BLaER1 treated with 17β-estradiol and CSF1 and Interleukin-3, amounts not matched to agents 10 nM and 100 nM (cell line): ENCODE measurements around the gene PRRX2.
"Not testable (repeated sequence)": the region's sequence is repeated elsewhere in the genome, so short reads cannot be mapped to it uniquely, and the experiment has no call there.

ENCODE experiments used
- H3K27ac ChIP-seq, 11 experiments: shearing (Covaris generic); formaldehyde crosslinking; 2 replicates each; pipeline ENCODE4 v1.8.1; 2022
- H3K27me3 ChIP-seq, 11 experiments: shearing (Covaris generic); formaldehyde crosslinking; 2 replicates each; pipeline ENCODE4 v1.8.1; 2022
- H3K36me3 ChIP-seq, 11 experiments: shearing (Covaris generic); formaldehyde crosslinking; 2 replicates each; pipeline ENCODE4 v1.8.1; 2022
- H3K4me1 ChIP-seq, 10 experiments: shearing (Covaris generic); formaldehyde crosslinking; 2 replicates each; pipeline ENCODE4 v1.8.1; 2022
- H3K4me2 ChIP-seq, 11 experiments: shearing (Covaris generic); formaldehyde crosslinking; 2 replicates each; pipeline ENCODE4 v1.8.1; 2022
- H3K4me3 ChIP-seq, 10 experiments: shearing (Covaris generic); formaldehyde crosslinking; 2 replicates each; pipeline ENCODE4 v1.8.1; 2022
- H3K9ac ChIP-seq, 11 experiments: shearing (Covaris generic); formaldehyde crosslinking; 2 replicates each; pipeline ENCODE4 v1.8.1; 2022
- H3K9me3 ChIP-seq, 11 experiments: shearing (Covaris generic); formaldehyde crosslinking; replicated peaks in 1 of 11; 2 replicates each; pipeline ENCODE4 v1.8.1; 2022
- H4K20me1 ChIP-seq, 11 experiments: shearing (Covaris generic); formaldehyde crosslinking; 2 replicates each; pipeline ENCODE4 v1.8.1; 2022
- Cebpa-rat ChIP-seq, 11 experiments: shearing (Covaris generic); IDR thresholded peaks; 2 replicates each; pipeline ENCODE4 v1.8.1; 2022

Gene PRRX2

DNA sequence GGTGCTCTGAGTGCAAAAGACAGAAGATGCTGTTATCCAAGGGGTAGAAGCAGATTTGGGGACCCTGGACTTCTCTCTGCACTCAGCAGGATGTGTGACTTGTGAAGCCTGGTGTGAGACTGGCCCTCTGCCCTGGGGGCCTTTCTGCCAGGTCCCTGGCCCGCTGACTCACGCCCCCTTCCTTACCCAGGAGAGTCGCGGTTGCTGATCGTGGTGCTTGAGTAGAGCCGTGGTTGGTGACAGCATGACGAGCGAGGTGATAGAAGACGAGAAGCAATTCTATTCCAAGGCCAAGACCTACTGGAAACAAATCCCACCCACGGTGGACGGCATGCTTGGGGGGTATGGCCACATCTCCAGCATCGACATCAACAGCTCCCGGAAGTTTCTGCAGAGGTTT lies 33.0 kb upstream of the PRRX2 start:
- H3K9me3 ChIP-seq = no peaks in the 10 kb centered on the region
- TF ChIP-seq Cebpa-rat (IDR thresholded peaks at IDR 0.05) = no peak
- H3K4me3 ChIP-seq = no peak overlapping the region
- peaks cover 60 to 90% (median 80%) of the 10 kb centered on the region in 10 experiments for H3K4me1 ChIP-seq
- peaks cover 58 to 100% (median 93%) of the 10 kb centered on the region in 11 experiments for H3K36me3 ChIP-seq
- peak overlapping the region in 2 of 11 experiments; percentile 13 to 20; a peak in 4 of 22 replicates for H3K27ac ChIP-seq
- H3K9ac ChIP-seq = peak overlapping the region in 7 of 11 experiments; percentile 7 to 47 (median 41); a peak in 3 of 22 replicates
- peak overlapping the region in 9 of 11 experiments; percentile 44 to 100 (median 94); a peak in 17 of 22 replicates for H3K4me2 ChIP-seq
- H4K20me1 ChIP-seq = peaks cover 94 to 100% (median 99%) of the 10 kb centered on the region in 11 experiments
- H3K27me3 ChIP-seq = no peaks in the 10 kb centered on the region

GRCh38 chr9:129633207-129633606 lies 32.2 kb upstream of the PRRX2 start:
- Histone ChIP-seq H3K9ac (no peak overlapping the region), H3K9me3 (no peaks in the 10 kb centered on the region), H3K27ac (no peak overlapping the region), H3K4me1 (peaks cover 55 to 90% (median 80%) of the 10 kb centered on the region in 10 experiments), H3K36me3 (peaks cover 65 to 100% (median 96%) of the 10 kb centered on the region in 11 experiments), H3K27me3 (no peaks in the 10 kb centered on the region), H4K20me1 (peaks cover 94 to 100% (median 99%) of the 10 kb centered on the region in 11 experiments), H3K4me2 (no peak overlapping the region), H3K4me3 (no peak overlapping the region)
- TF ChIP-seq Cebpa-rat (IDR thresholded peaks at IDR 0.05) = no peak

DNA sequence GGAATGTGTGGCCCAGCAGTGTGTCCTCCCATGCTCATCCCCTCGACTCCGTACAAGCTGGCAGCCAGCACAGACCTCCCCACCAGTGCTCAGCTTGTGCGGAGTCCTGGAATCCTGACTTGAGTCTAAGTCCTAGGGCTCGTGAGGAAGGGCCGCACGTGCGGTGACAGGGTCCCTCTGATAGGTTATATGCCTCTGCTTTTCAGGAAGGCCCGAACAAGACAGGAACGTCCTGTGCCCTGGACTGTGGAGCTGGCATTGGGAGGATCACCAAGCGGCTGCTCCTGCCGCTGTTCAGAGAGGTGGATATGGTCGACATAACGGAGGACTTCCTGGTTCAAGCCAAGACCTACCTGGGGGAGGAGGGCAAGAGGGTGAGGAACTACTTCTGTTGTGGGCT lies 31.6 kb upstream of the PRRX2 start:
- no peak overlapping the region for H3K27ac ChIP-seq
- H3K4me3 ChIP-seq = no peak overlapping the region
- H3K9me3 ChIP-seq = no peaks in the 10 kb centered on the region
- H3K4me2 ChIP-seq = no peak overlapping the region
- peak overlapping the region in 3 of 11 experiments; percentile 7 to 15 (median 9); a peak in 1 of 22 replicates for H3K9ac ChIP-seq
- H3K36me3 ChIP-seq = peaks cover 66 to 100% (median 96%) of the 10 kb centered on the region in 11 experiments
- H4K20me1 ChIP-seq = peaks cover 94 to 100% (median 99%) of the 10 kb centered on the region in 11 experiments
- H3K27me3 ChIP-seq = no peaks in the 10 kb centered on the region
- H3K4me1 ChIP-seq = peaks cover 48 to 86% (median 75%) of the 10 kb centered on the region in 10 experiments
- no peak for TF ChIP-seq Cebpa-rat (IDR thresholded peaks at IDR 0.05)

- H3K9me3 ChIP-seq = no peaks in the 10 kb centered on the region
- H3K4me3 ChIP-seq = no peak overlapping the region
Observed at GRCh38 chr9:129635099-129636065, 30.1 kb upstream of the PRRX2 start.

GRCh38 chr9:129636343-129636742 lies 29.1 kb upstream of the PRRX2 start:
- H3K27me3 ChIP-seq, H3K9me3 ChIP-seq, H3K4me3 ChIP-seq: not testable (repeated sequence)
- Histone ChIP-seq H3K36me3 (peaks cover 72 to 95% (median 87%) of the 10 kb centered on the region in 11 experiments), H3K4me1 (peaks cover 44 to 83% (median 70%) of the 10 kb centered on the region in 10 experiments), H3K27ac (peak overlapping the region in 8 of 11 experiments; percentile 17 to 73 (median 46); a peak in 13 of 22 replicates), H4K20me1 (peaks cover 93 to 100% (median 99%) of the 10 kb centered on the region in 11 experiments), H3K4me2 (peak overlapping the region in 10 of 11 experiments; percentile 7 to 76 (median 50); a peak in 17 of 22 replicates), H3K9ac (peak overlapping the region in 9 of 11 experiments; percentile 19 to 68 (median 54); a peak in 13 of 22 replicates)

More at GRCh38 chr9:129635099-129636065, 30.1 kb upstream of the PRRX2 start:
- H3K27ac ChIP-seq = peak overlapping the region in 7 of 11 experiments; percentile 16 to 66 (median 34); a peak in 10 of 22 replicates
- no peaks in the 10 kb centered on the region for H3K27me3 ChIP-seq
- peaks cover 75 to 100% (median 97%) of the 10 kb centered on the region in 11 experiments for H3K36me3 ChIP-seq
- H3K9ac ChIP-seq = peak overlapping the region; percentile 21 to 61 (median 46); a peak in 16 of 22 replicates
- peaks cover 42 to 84% (median 71%) of the 10 kb centered on the region in 10 experiments for H3K4me1 ChIP-seq
- H4K20me1 ChIP-seq = peaks cover 93 to 100% (median 99%) of the 10 kb centered on the region in 11 experiments
- peak overlapping the region in 6 of 11 experiments; percentile 8 to 48 (median 24); a peak in 9 of 22 replicates for H3K4me2 ChIP-seq
- no peak for TF ChIP-seq Cebpa-rat (IDR thresholded peaks at IDR 0.05)

GRCh38 chr9:129637102-129637501 lies 28.3 kb upstream of the PRRX2 start:
- Histone ChIP-seq H3K9ac (peak overlapping the region; percentile 0 to 68 (median 54); a peak in 17 of 22 replicates), H3K36me3 (peaks cover 72 to 88% (median 80%) of the 10 kb centered on the region in 11 experiments), H3K27ac (peak overlapping the region in 10 of 11 experiments; percentile 8 to 73 (median 39); a peak in 17 of 22 replicates), H3K4me1 (peaks cover 36 to 75% (median 63%) of the 10 kb centered on the region in 10 experiments), H3K4me2 (peak overlapping the region; percentile 7 to 76 (median 47); a peak in 20 of 22 replicates), H3K9me3 (no peaks in the 10 kb centered on the region), H4K20me1 (peaks cover 86 to 98% (median 95%) of the 10 kb centered on the region in 11 experiments), H3K4me3 (no peak overlapping the region), H3K27me3 (no peaks in the 10 kb centered on the region)
- TF ChIP-seq Cebpa-rat (IDR thresholded peaks at IDR 0.05) = no peak

- no peaks in the 10 kb centered on the region for H3K27me3 ChIP-seq
- peaks cover 78 to 90% (median 88%) of the 10 kb centered on the region in 11 experiments; a peak in 21 of 22 replicates for H4K20me1 ChIP-seq
Observed at GRCh38 chr9:129637673-129638439, 27.6 kb upstream of the PRRX2 start.

More at GRCh38 chr9:129637673-129638439, 27.6 kb upstream of the PRRX2 start:
- Histone ChIP-seq H3K36me3 (peaks cover 66 to 80% (median 72%) of the 10 kb centered on the region in 11 experiments), H3K4me2 (peak overlapping the region; percentile 7 to 76 (median 47); a peak in 17 of 22 replicates), H3K4me3 (no peak overlapping the region), H3K9me3 (no peaks in the 10 kb centered on the region), H3K27ac (peak overlapping the region in 8 of 11 experiments; percentile 12 to 73 (median 39); a peak in 12 of 22 replicates), H3K4me1 (peaks cover 29 to 75% (median 59%) of the 10 kb centered on the region in 10 experiments), H3K9ac (peak overlapping the region in 10 of 11 experiments; percentile 11 to 68 (median 54); a peak in 13 of 22 replicates)
- no peak for TF ChIP-seq Cebpa-rat (IDR thresholded peaks at IDR 0.05)
